Measurements from ENCODE around the gene MAGED1. TPM values are rescaled to one million over a fixed set of nuclear protein-coding genes. Genes with fewer than 3 reads are reported as not detected.
"Not testable (repeated sequence)": the region's sequence is repeated elsewhere in the genome, so short reads cannot be mapped to it uniquely, and the experiment has no call there.

The MAGED1 gene
- total and polyA plus RNA-seq, 3 donors from 2014 or later = 177 to 338 (median 231) TPM

DNA sequence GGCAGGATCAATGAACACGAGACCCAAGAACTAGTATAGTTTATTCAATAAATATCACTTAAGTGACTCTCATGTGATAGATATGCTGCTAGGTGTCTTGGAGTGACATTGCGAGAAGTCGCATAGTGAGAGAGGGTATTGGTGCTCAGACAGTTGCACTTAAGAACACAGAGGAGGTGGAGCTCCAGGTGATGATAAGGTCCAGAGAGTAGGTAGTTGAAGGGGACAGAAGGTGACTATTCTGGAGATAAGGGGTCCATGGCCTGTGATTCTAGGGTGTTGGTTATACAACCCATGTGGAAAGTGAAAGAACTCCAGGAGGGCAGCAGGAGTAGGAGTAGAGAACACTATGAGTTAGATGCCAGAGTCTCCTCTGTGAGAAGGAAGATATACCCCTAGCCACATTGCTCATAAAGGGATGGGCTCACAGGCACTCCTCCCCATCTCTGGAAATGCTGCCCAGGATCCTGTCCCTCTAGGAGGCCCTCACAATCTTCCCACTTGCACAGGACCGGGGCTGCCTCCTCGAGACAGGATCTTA is 9.2 kb downstream of the MAGED1 start:
- no peaks in the 10 kb centered on the region for H3K36me3 ChIP-seq (ENCODE audit: low read depth, missing control alignments)
- 78 to 81% methylated on average over 5 of the region's 5 CpGs for WGBS, 2 donors
- DNase-seq = no peak
- no peak overlapping the region for H3K4me3 ChIP-seq
- no peaks in the 10 kb centered on the region for H3K4me1 ChIP-seq
- TF ChIP-seq CTCF (IDR thresholded peaks at IDR 0.05) = no peak
- no peak for TF ChIP-seq POLR2A (IDR thresholded peaks at IDR 0.05)
- no peak overlapping the region for H3K27ac ChIP-seq
- no peaks in the 10 kb centered on the region for H3K9me3 ChIP-seq
- H3K27me3 ChIP-seq = no peaks in the 10 kb centered on the region
- intact Hi-C loops (cut with DNase I; ENCODE audit: low total_unique reads) = no loop called here

DNA sequence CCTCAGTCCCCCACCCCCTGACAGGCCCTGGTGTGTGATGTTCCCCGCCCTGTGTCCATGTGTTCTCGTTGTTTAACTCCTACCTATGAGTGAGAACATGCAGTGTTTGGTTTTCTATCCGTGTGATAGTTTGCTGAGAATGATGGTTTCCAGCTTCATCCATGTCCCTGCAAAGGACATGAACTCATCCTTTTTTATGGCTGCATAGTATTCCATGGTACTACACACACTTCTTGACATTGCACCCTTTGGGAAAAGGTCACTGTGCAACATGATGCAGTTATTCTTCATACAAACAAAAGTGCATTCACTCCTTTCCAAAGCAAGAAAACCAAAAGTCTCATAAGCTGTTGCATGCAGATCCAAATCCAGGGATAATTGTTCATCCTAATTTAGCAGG is 11.7 kb downstream of the MAGED1 start:
- WGBS, 2 donors = 90 to 94% methylated on average over 3 of the region's 3 CpGs
- H3K9me3 ChIP-seq; H3K27me3 ChIP-seq; H3K4me1 ChIP-seq; H3K36me3 ChIP-seq (ENCODE audit: low read depth, missing control alignments); intact Hi-C loops (cut with DNase I; ENCODE audit: low total_unique reads); DNase-seq; H3K4me3 ChIP-seq; H3K27ac ChIP-seq: not testable (repeated sequence)

DNA sequence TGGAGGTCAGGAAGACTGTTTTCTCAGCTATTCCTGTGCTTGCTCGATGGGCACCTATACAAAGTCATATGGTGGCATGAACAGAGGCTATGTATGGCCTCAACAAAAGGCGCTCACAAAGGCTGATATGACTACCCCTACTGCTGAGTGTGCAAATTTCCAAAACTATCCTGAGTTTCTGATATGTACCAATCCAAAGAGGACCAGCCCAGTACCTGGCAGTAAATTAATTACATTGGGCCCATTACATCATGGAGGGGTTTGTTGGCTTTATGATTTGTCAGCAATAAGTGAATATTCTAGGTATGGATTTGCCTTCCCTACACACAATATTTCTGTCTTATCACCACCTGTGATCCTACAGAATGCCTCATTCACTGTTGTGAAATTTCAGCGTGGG is 12.3 kb downstream of the MAGED1 start:
- WGBS, 2 donors = 93 to 94% methylated on average over 3 of the region's 3 CpGs
- Histone ChIP-seq H3K4me3 (no peak overlapping the region), H3K27ac (no peak overlapping the region), H3K4me1 (no peaks in the 10 kb centered on the region), H3K9me3 (no peaks in the 10 kb centered on the region), H3K27me3 (no peaks in the 10 kb centered on the region), H3K36me3 (ENCODE audit: low read depth, missing control alignments) (no peaks in the 10 kb centered on the region)
- intact Hi-C loops (cut with DNase I; ENCODE audit: low total_unique reads) = no loop called here
- no peak for DNase-seq
- TF ChIP-seq CTCF (IDR thresholded peaks at IDR 0.05) (no peak), POLR2A (IDR thresholded peaks at IDR 0.05) (no peak)

GRCh38 chrX:51917604-51918003 is 24.2 kb downstream of the MAGED1 start:
- Histone ChIP-seq H3K4me3 (no peak overlapping the region), H3K36me3 (ENCODE audit: low read depth, missing control alignments) (no peaks in the 10 kb centered on the region), H3K4me1 (no peaks in the 10 kb centered on the region), H3K27ac (no peak overlapping the region), H3K9me3 (no peaks in the 10 kb centered on the region), H3K27me3 (no peaks in the 10 kb centered on the region)
- DNase-seq = no peak
- intact Hi-C loops (cut with DNase I; ENCODE audit: low total_unique reads) = no loop called here
- no peak for TF ChIP-seq POLR2A (IDR thresholded peaks at IDR 0.05)
- TF ChIP-seq CTCF (IDR thresholded peaks at IDR 0.05) = no peak
- WGBS, 2 donors = 78 to 90% methylated on average over 2 of the region's 2 CpGs

- Histone ChIP-seq H3K4me3 (no peak overlapping the region), H3K36me3 (ENCODE audit: low read depth, missing control alignments) (no peaks in the 10 kb centered on the region), H3K4me1 (no peaks in the 10 kb centered on the region), H3K9me3 (no peaks in the 10 kb centered on the region), H3K27ac (no peak overlapping the region), H3K27me3 (no peaks in the 10 kb centered on the region)
- intact Hi-C loops (cut with DNase I; ENCODE audit: low total_unique reads) = no loop called here
- DNase-seq = no peak
- TF ChIP-seq POLR2A (IDR thresholded peaks at IDR 0.05) (no peak), CTCF (IDR thresholded peaks at IDR 0.05) (no peak)
- WGBS, 2 donors = 67 to 77% methylated on average over 1 of the region's 1 CpG
Measured at GRCh38 chrX:51922561-51922960, 29.1 kb downstream of the MAGED1 start.
